Osteocyte (in vitro differentiated cells): Measurements from ENCODE around the gene JAKMIP1. TPM values are rescaled to one million over a fixed set of nuclear protein-coding genes. Genes with fewer than 3 reads are reported as not detected.

Experiments
- DNase-seq: peaks from one replicate; pipeline ENCODE4 v3.0.0; 2021; ENCODE audit warnings: mixed read lengths; ENCODE audit not compliant: unreplicated experiment; ENCODE audit errors: extremely low spot score
- H3K27ac Mint-ChIP-seq: one replicate; pipeline ENCODE4 v1.8.0; 2021; ENCODE audit warnings: mild to moderate bottlenecking, mixed read lengths; ENCODE audit not compliant: unreplicated experiment
- H3K27me3 Mint-ChIP-seq: one replicate; pipeline ENCODE4 v1.8.0; 2021; ENCODE audit warnings: mixed read lengths; ENCODE audit not compliant: unreplicated experiment
- H3K36me3 Mint-ChIP-seq: one replicate; pipeline ENCODE4 v1.8.0; 2021; ENCODE audit warnings: mixed read lengths; ENCODE audit not compliant: unreplicated experiment
- H3K4me1 Mint-ChIP-seq: one replicate; pipeline ENCODE4 v1.8.0; 2021; ENCODE audit warnings: mixed read lengths; ENCODE audit not compliant: unreplicated experiment
- H3K4me3 Mint-ChIP-seq: one replicate; pipeline ENCODE4 v1.8.0; 2021; ENCODE audit warnings: mild to moderate bottlenecking, moderate library complexity, mixed read lengths; ENCODE audit not compliant: unreplicated experiment
- H3K9me3 Mint-ChIP-seq: one replicate; pipeline ENCODE4 v1.8.0; 2021; ENCODE audit warnings: mixed read lengths; ENCODE audit not compliant: unreplicated experiment
- CTCF ChIP-seq: fragments of 200-600 bp; sonication (generic); IDR thresholded peaks from 2 replicates; pipeline ENCODE4 v1.5.0; 2021; ENCODE audit warnings: antibody characterized with exemption, mild to moderate bottlenecking, moderate library complexity
- total RNA-seq: library from RNA; stranded (reverse); gene quantifications from 2 replicates; pipeline ENCODE4 v1.2.1, GENCODE V29; 2021

JAKMIP1 gene
- total RNA-seq, 1 donor from 2014 or later: not detected

- Mint-ChIP-seq H3K4me1 (no peaks in the 10 kb centered on the region), H3K36me3 (no peaks in the 10 kb centered on the region), H3K4me3 (no peak overlapping the region), H3K27me3 (peaks cover 8% of the 10 kb centered on the region), H3K27ac (no peak overlapping the region), H3K9me3 (no peaks in the 10 kb centered on the region)
- DNase-seq: no peak
- no peak for TF ChIP-seq CTCF
Measured at GRCh38 chr4:6038711-6039110, 161.6 kb downstream of the JAKMIP1 start.

GRCh38 chr4:6035786-6036185 is 164.6 kb downstream of the JAKMIP1 start:
- no peak for DNase-seq
- Mint-ChIP-seq H3K27me3 (peaks cover 8% of the 10 kb centered on the region), H3K36me3 (no peaks in the 10 kb centered on the region), H3K9me3 (no peaks in the 10 kb centered on the region), H3K4me3 (no peak overlapping the region), H3K4me1 (no peaks in the 10 kb centered on the region), H3K27ac (no peak overlapping the region)
- no peak for TF ChIP-seq CTCF

- no peak for DNase-seq
- no peak overlapping the region for H3K27ac Mint-ChIP-seq
- H3K4me3 Mint-ChIP-seq: no peak overlapping the region
- no peak for TF ChIP-seq CTCF
- no peaks in the 10 kb centered on the region for H3K9me3 Mint-ChIP-seq
- peaks cover 12% of the 10 kb centered on the region for H3K27me3 Mint-ChIP-seq
- no peaks in the 10 kb centered on the region for H3K36me3 Mint-ChIP-seq
- H3K4me1 Mint-ChIP-seq: no peaks in the 10 kb centered on the region
Measured at GRCh38 chr4:6033381-6033780, 167.0 kb downstream of the JAKMIP1 start.

- H3K9me3 Mint-ChIP-seq: no peaks in the 10 kb centered on the region
- no peak overlapping the region for H3K4me3 Mint-ChIP-seq
Measured at GRCh38 chr4:6032249-6033244, 167.8 kb downstream of the JAKMIP1 start.

More at GRCh38 chr4:6032249-6033244, 167.8 kb downstream of the JAKMIP1 start:
- no peaks in the 10 kb centered on the region for H3K36me3 Mint-ChIP-seq
- no peak overlapping the region for H3K27ac Mint-ChIP-seq
- H3K4me1 Mint-ChIP-seq: no peaks in the 10 kb centered on the region
- no peak for TF ChIP-seq CTCF
- no peak for DNase-seq
- H3K27me3 Mint-ChIP-seq: peaks cover 19% of the 10 kb centered on the region
